T-cell (primary cell): ENCODE measurements around the gene PSPC1. TPM values are rescaled to one million over a fixed set of nuclear protein-coding genes. Genes with fewer than 3 reads are reported as not detected.
A peak's percentile ranks its signal among the peaks of the same experiment; 100 is the strongest.

Experiments
- ATAC-seq, 4 experiments: fragments of 200-7000 bp in 3 of 4; fragments of 150-1000 bp in 1 of 4; cut with Tn5 transposase; replicated peaks in 1 of 4; 1 replicate in 3 of 4; 2 replicates in 1 of 4; pipeline ENCODE4 v1.10.0; 2021; ENCODE audit warnings: moderate library complexity in 3 of 4, mild to moderate bottlenecking in 2 of 4, moderate number of reproducible peaks in 1 of 4
- CTCF ChIA-PET, 2 donors: fragments of 300-600 bp; sonication (Branson Sonifier 250); formaldehyde crosslinking; loops; one replicate each; lab custom pipeline; 2022; ENCODE audit warnings: antibody characterized with exemption in 2 of 2; lab: Charles Lee
- POLR2A ChIA-PET, 2 donors: fragments of 300-600 bp; sonication (Branson Sonifier 250); formaldehyde crosslinking; loops; one replicate each; lab custom pipeline; 2022; ENCODE audit warnings: antibody characterized with exemption in 2 of 2; lab: Charles Lee
- DNase-seq, 35 experiments: peaks; one replicate each; pipeline versions ENCODE4 v3.0.0 to v3.0.0-alpha.2; 2013 to 2023
- H3K27ac ChIP-seq: one replicate; pipeline ENCODE4 v1.5.1; 2013; ENCODE audit warnings: low read length
- H3K27me3 ChIP-seq, 2 experiments: replicated peaks in 1 of 2; 1 replicate in 1 of 2; 2 replicates in 1 of 2; pipeline versions ENCODE4 v1.6.1 to v1.7.0; 2013; ENCODE audit warnings: low read length in 1 of 2, mixed read lengths in 1 of 2; ENCODE audit not compliant: control insufficient read depth in 2 of 2, insufficient read depth in 2 of 2; ENCODE audit errors: extremely low read depth in 1 of 2
- H3K36me3 ChIP-seq, 2 donors: 1 replicate in 1 of 2; 2 replicates in 1 of 2; pipeline versions ENCODE4 v1.6.1 to v1.7.0; 2013; ENCODE audit warnings: low read length in 1 of 2; ENCODE audit not compliant: control insufficient read depth in 2 of 2, insufficient read depth in 1 of 2; ENCODE audit errors: extremely low read depth in 1 of 2
- H3K4me1 ChIP-seq, 2 experiments: 1 replicate in 1 of 2; 2 replicates in 1 of 2; pipeline versions ENCODE4 v1.6.1 to v1.7.0; 2013; ENCODE audit warnings: low read length in 2 of 2, mixed read lengths in 1 of 2; ENCODE audit not compliant: insufficient read depth in 2 of 2, control insufficient read depth in 1 of 2; ENCODE audit errors: extremely low read depth in 1 of 2
- H3K4me3 ChIP-seq, 2 donors: 1 replicate in 1 of 2; 2 replicates in 1 of 2; pipeline versions ENCODE4 v1.5.1 to v1.7.0; 2013; ENCODE audit warnings: mild to moderate bottlenecking in 2 of 2, low read length in 1 of 2, moderate library complexity in 1 of 2; ENCODE audit not compliant: control insufficient read depth in 1 of 2; ENCODE audit errors: extremely low read depth in 1 of 2
- H3K9me3 ChIP-seq: 2 replicates; pipeline ENCODE4 v1.7.0; 2013
- H3K27ac Mint-ChIP-seq, 2 donors: one replicate each; pipeline ENCODE4 v1.8.0; 2020 to 2021; ENCODE audit warnings: mild to moderate bottlenecking in 2 of 2, mixed read lengths in 2 of 2
- H3K27me3 Mint-ChIP-seq, 2 donors: one replicate each; pipeline ENCODE4 v1.8.0; 2021 to 2022; ENCODE audit warnings: mixed read lengths in 2 of 2
- H3K36me3 Mint-ChIP-seq: one replicate; pipeline ENCODE4 v1.8.0; 2021; ENCODE audit warnings: mixed read lengths
- H3K4me1 Mint-ChIP-seq, 3 donors: one replicate each; pipeline ENCODE4 v1.8.0; 2020 to 2022; ENCODE audit warnings: mixed read lengths in 3 of 3, mild to moderate bottlenecking in 1 of 3
- H3K4me3 Mint-ChIP-seq, 3 donors: one replicate each; pipeline ENCODE4 v1.8.0; 2020 to 2022; ENCODE audit warnings: mild to moderate bottlenecking in 3 of 3, mixed read lengths in 3 of 3, moderate library complexity in 3 of 3
- H3K9me3 Mint-ChIP-seq, 3 donors: one replicate each; pipeline ENCODE4 v1.8.0; 2020 to 2022; ENCODE audit warnings: mixed read lengths in 3 of 3
- WGBS: methylation state at CpG from one replicate; pipeline ENCODE4 v1.1.5; 2013; ENCODE audit warnings: missing lambda C conversion rate; ENCODE audit not compliant: insufficient coverage; 5-methylcytosine and 5-hydroxymethylcytosine counted together
- total RNA-seq, 35 experiments: library from RNA in 6 of 35; stranded (reverse) in 6 of 35; fragments of 120-200 nt in 1 of 35; gene quantifications; one replicate each; pipeline versions ENCODE4 v1.2.1 to v1.2.4 and lab custom pipeline; 2013 to 2026

The PSPC1 gene
- total RNA-seq, 5 donors from 2014 or later (not counting 1 experiment from before 2014, with no cell fraction given), result 78.4 to 94.0 (median 87.2) TPM

- DNase-seq (no peak), ATAC-seq (peak in 1 of 4 experiments; percentile 17)
- peaks cover 14 to 86% of the 10 kb centered on the region in 2 donors for H3K36me3 ChIP-seq
- no peak overlapping the region for H3K4me3 ChIP-seq
- no peaks in the 10 kb centered on the region for H3K4me1 ChIP-seq
- no peak overlapping the region for H3K4me3 Mint-ChIP-seq
- peaks cover 3 to 7% (median 4%) of the 10 kb centered on the region in 3 donors for H3K4me1 Mint-ChIP-seq
- no peaks in the 10 kb centered on the region for H3K9me3 ChIP-seq
- 92% methylated on average over 13 of the region's 13 CpGs for WGBS
- no peaks in the 10 kb centered on the region for H3K9me3 Mint-ChIP-seq
- H3K27ac ChIP-seq, result no peak overlapping the region
- POLR2A ChIA-PET, result no interaction called here
- H3K27me3 ChIP-seq, result no peaks in the 10 kb centered on the region
- H3K27me3 Mint-ChIP-seq, result no peaks in the 10 kb centered on the region
- H3K27ac Mint-ChIP-seq, result peak overlapping the region in 1 of 2 donors; percentile 48
- H3K36me3 Mint-ChIP-seq, result peaks cover 71% of the 10 kb centered on the region
- CTCF ChIA-PET, result no interaction called here
Observed at GRCh38 chr13:19663416-19663979, 119.2 kb downstream of the PSPC1 start.

- no peak overlapping the region for H3K4me3 ChIP-seq
- H3K27ac Mint-ChIP-seq, result no peak overlapping the region
- H3K9me3 ChIP-seq, result no peaks in the 10 kb centered on the region
- no peaks in the 10 kb centered on the region for H3K4me1 ChIP-seq
- no peak for ATAC-seq
- no peak overlapping the region for H3K27ac ChIP-seq
- H3K9me3 Mint-ChIP-seq, result no peaks in the 10 kb centered on the region
- peaks cover 10 to 76% of the 10 kb centered on the region in 2 donors for H3K36me3 ChIP-seq
- no peak for DNase-seq
- H3K27me3 Mint-ChIP-seq, result no peaks in the 10 kb centered on the region
- no peak overlapping the region for H3K4me3 Mint-ChIP-seq
- peaks cover 3 to 7% (median 4%) of the 10 kb centered on the region in 3 donors for H3K4me1 Mint-ChIP-seq
- WGBS, result 99% methylated on average over 12 of the region's 15 CpGs
- ChIA-PET POLR2A (interaction anchor here in 1 of 2 donors (0.6 kb wide), 1 partner anchor 1705 kb away, joined by 5 read pairs; no protein-coding TSS in a partner anchor), CTCF (no interaction called here)
- no peaks in the 10 kb centered on the region for H3K27me3 ChIP-seq
- peaks cover 63% of the 10 kb centered on the region for H3K36me3 Mint-ChIP-seq
Observed at GRCh38 chr13:19661561-19661960, 121.2 kb downstream of the PSPC1 start.

DNA sequence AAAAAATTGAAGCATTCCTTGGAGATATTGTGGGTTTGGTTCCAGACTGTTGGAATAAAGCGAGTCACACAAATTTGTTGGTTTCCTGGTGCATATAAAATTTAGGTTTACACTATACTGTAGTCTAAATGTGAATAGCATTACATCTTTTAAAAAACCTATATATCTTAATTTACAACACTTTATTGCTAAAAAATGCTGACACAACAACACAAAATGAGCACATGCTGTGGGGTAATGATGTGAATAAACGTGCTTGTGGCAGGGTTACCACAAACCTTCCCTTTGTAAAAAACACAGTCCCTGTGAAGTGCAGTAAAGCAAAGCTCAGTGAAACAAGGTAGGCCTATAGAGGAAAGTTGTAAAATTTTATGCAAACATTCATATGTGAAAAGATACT, 121.6 kb downstream of the PSPC1 start:
- CTCF ChIA-PET, result no interaction called here
- Mint-ChIP-seq H3K27ac (no peak overlapping the region), H3K4me1 (peaks cover 3 to 7% (median 4%) of the 10 kb centered on the region in 3 donors), H3K36me3 (peaks cover 58% of the 10 kb centered on the region), H3K27me3 (no peaks in the 10 kb centered on the region), H3K4me3 (no peak overlapping the region), H3K9me3 (no peaks in the 10 kb centered on the region)
- H3K4me1 ChIP-seq, result no peaks in the 10 kb centered on the region
- WGBS, result no CpG with 5 or more reads among the region's 2 CpGs
- H3K4me3 ChIP-seq, result no peak overlapping the region
- ATAC-seq (no peak), DNase-seq (no peak)
- no peaks in the 10 kb centered on the region for H3K9me3 ChIP-seq
- peaks cover 10 to 71% of the 10 kb centered on the region in 2 donors for H3K36me3 ChIP-seq
- POLR2A ChIA-PET, result no interaction called here
- H3K27me3 ChIP-seq, result no peaks in the 10 kb centered on the region
- H3K27ac ChIP-seq, result no peak overlapping the region

DNA sequence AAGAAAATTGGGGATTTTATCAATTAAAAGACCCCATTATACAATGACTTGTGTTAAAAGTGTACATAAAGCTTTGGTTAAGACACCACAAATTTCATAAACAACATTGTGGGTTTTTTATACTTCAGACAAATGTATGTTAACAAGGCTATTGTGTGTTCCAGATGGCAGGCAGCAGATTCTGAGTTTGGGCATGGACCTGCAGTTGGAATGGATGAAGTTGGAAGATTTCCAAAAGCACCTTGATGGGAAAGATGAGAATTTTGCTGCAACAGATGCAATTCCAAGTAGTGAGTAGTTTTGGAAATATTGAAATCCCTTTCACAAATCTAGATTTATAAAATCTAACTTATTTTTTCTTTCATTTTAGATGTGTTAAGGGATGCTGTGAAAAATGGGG, 123.9 kb downstream of the PSPC1 start:
- ATAC-seq (no peak), DNase-seq (no peak)
- Histone ChIP-seq H3K4me3 (no peak overlapping the region), H3K27me3 (no peaks in the 10 kb centered on the region), H3K4me1 (no peaks in the 10 kb centered on the region), H3K36me3 (peaks cover 10 to 59% of the 10 kb centered on the region in 2 donors), H3K27ac (no peak overlapping the region), H3K9me3 (no peaks in the 10 kb centered on the region)
- Mint-ChIP-seq H3K4me1 (no peaks in the 10 kb centered on the region), H3K27ac (peak overlapping the region in 1 of 2 donors; percentile 47), H3K36me3 (peaks cover 45% of the 10 kb centered on the region), H3K27me3 (no peaks in the 10 kb centered on the region), H3K4me3 (no peak overlapping the region), H3K9me3 (no peaks in the 10 kb centered on the region)
- ChIA-PET POLR2A (no interaction called here), CTCF (no interaction called here)

DNA sequence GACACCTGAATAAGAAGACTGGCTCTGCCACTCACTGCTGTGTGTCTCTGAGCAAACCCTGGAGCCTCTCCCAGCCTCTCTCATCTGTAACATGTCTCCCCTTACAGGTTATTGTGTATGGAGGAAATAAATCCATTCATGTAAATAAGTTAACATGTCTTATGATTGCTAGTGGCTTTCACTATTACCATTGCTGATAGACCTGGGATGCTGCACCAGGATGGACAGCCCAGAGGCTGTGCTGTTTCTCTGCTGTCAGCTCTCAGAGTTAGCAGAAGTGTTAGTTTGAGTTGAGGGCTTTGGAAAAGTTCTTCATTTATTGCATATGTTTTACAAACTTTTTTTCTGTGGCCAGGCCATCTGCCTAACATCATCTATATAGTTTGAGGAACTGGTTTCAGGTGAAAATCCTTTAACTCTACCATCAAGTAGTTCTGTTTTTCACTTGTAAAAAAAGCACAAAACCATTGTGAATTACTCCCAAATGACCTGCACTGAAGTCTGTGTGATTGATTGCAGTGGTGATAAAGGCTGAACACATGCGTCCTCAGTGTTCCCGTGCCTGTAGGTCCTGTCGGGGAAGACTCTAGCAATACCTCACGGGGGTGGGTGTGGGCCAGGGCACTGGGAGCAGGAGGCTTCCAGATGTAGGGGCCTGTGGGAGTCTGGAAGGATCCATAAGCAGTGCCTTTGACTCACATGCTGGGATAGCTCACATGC, 124.7 kb downstream of the PSPC1 start:
- H3K9me3 ChIP-seq, result no peaks in the 10 kb centered on the region
- 71% methylated on average over 4 of the region's 4 CpGs for WGBS
- H3K4me1 ChIP-seq, result no peaks in the 10 kb centered on the region
- peaks cover 47% of the 10 kb centered on the region for H3K36me3 Mint-ChIP-seq
- no peaks in the 10 kb centered on the region for H3K4me1 Mint-ChIP-seq
- ChIA-PET CTCF (no interaction called here), POLR2A (no interaction called here)
- no peak overlapping the region for H3K27ac ChIP-seq
- H3K27me3 ChIP-seq, result no peaks in the 10 kb centered on the region
- no peak for ATAC-seq
- H3K4me3 ChIP-seq, result no peak overlapping the region
- peaks cover 9 to 51% of the 10 kb centered on the region in 2 donors for H3K36me3 ChIP-seq
- H3K9me3 Mint-ChIP-seq, result no peaks in the 10 kb centered on the region
- H3K4me3 Mint-ChIP-seq, result no peak overlapping the region
- peak overlapping the region in 1 of 2 donors; percentile 47 for H3K27ac Mint-ChIP-seq
- H3K27me3 Mint-ChIP-seq, result no peaks in the 10 kb centered on the region
- no peak for DNase-seq
